ENCODE data around the gene SUGCT. TPM values are rescaled to one million over a fixed set of nuclear protein-coding genes. Genes with fewer than 3 reads are reported as not detected.

SUGCT gene
- total and polyA plus RNA-seq, 2 of the 13 experiments (the other 11 are each of a cell fraction or from before 2014, with no cell fraction given) = 10.1 to 22.2 TPM

DNA sequence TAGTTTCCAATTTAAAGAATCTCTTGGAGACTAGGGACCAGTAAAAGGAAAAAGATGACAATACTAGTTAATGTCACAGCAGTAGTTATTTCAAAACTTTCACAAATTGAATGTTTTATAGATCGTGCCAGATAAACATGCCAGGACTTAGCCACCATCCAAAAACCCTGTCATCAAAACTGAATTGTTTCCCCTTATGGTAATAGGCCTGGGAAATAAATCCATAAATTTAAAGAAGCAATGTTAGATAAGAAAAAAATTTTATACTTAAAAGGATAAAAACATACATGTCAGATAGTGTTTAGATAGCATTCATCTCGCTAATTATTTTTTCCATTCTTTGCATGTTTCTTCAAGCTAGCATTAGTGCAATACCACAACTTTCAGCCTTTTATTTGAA lies 71.2 kb downstream of the SUGCT start:
- no peaks in the 10 kb centered on the region for H3K27me3 ChIP-seq (ENCODE audit: control insufficient read depth in 1 of 2, insufficient read depth in 2 of 2, low read length in 2 of 2)
- in situ Hi-C loops (cut with HindIII; ENCODE audit: extremely low pct_ligation_motif_present, low pct_unique_long_range_greater_than_20kb) = no loop called here
- 98% methylated on average over 2 of the region's 2 CpGs for WGBS (ENCODE audit: low lambda C conversion rate)
- TF ChIP-seq NFKBIZ (CRISPR knock-in tag; IDR thresholded peaks at IDR 0.05) (no peak), ETV6 (CRISPR knock-in tag; conservative IDR thresholded peaks at IDR 0.05) (no peak), WIZ (CRISPR knock-in tag; IDR thresholded peaks at IDR 0.05) (no peak), MTF1 (CRISPR knock-in tag; IDR thresholded peaks at IDR 0.05) (no peak), ZSCAN21 (CRISPR knock-in tag; IDR thresholded peaks at IDR 0.05; ENCODE audit: borderline replicate concordance) (no peak), NCOA5 (CRISPR knock-in tag; IDR thresholded peaks at IDR 0.05) (no peak), ZNF691 (CRISPR knock-in tag; IDR thresholded peaks at IDR 0.05; ENCODE audit: borderline replicate concordance, low read depth) (no peak), ZGPAT (CRISPR knock-in tag; IDR thresholded peaks at IDR 0.05) (no peak), E2F2 (CRISPR knock-in tag; IDR thresholded peaks at IDR 0.05; ENCODE audit: borderline replicate concordance) (no peak), ATF7 (IDR thresholded peaks at IDR 0.05) (no peak), ATF7 (CRISPR knock-in tag; IDR thresholded peaks at IDR 0.05) (no peak)
- TF ChIP-seq, protein P1, sequence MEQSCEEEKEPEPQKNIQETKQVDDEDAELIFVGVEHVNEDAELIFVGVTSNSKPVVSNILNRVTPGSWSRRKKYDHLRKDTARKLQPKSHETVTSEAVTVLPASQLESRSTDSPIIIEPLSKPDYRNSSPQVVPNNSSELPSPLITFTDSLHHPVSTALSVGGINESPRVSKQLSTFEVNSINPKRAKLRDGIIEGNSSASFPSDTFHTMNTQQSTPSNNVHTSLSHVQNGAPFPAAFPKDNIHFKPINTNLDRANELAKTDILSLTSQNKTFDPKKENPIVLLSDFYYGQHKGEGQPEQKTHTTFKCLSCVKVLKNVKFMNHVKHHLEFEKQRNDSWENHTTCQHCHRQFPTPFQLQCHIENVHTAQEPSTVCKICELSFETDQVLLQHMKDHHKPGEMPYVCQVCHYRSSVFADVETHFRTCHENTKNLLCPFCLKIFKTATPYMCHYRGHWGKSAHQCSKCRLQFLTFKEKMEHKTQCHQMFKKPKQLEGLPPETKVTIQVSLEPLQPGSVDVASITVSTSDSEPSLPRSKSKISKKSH (CRISPR knock-in tag; IDR thresholded peaks at IDR 0.05; ENCODE audit: borderline replicate concordance) = no peak
- no peaks in the 10 kb centered on the region for H3K36me3 ChIP-seq (replicated peaks in 1 of 2; ENCODE audit: control insufficient read depth in 1 of 2, insufficient read depth in 2 of 2, low read length in 2 of 2)
- no peak for DNase-seq (ENCODE audit: low spot score)
- H3K27ac ChIP-seq (ENCODE audit: extremely low read length, insufficient read depth, low read length) = no peak overlapping the region
- FAIRE-seq = no peak
- ATAC-seq = no peak
- POLR2A ChIA-PET = no interaction called here
- intact Hi-C loops (cut with micrococcal nuclease; ENCODE audit: unreplicated experiment) = no loop called here
- CTCF ChIA-PET (ENCODE audit: low intra/inter-chr PET ratio, low total read pairs) = no interaction called here
- no TSS peak for BruUV-seq (replicated peaks)
- H3K9ac ChIP-seq (ENCODE audit: insufficient read depth, low read depth, low read length) = no peak overlapping the region
- no peak overlapping the region for H3K4me2 ChIP-seq (ENCODE audit: low read depth, low read length)
- no peak overlapping the region for H2AFZ ChIP-seq (ENCODE audit: low read length)
- H3K4me1 ChIP-seq (ENCODE audit: insufficient read depth, low read length) = no peaks in the 10 kb centered on the region
- H4K20me1 ChIP-seq (ENCODE audit: insufficient read depth, low read length) = no peaks in the 10 kb centered on the region
- H3K4me3 ChIP-seq (replicated peaks in 1 of 3; ENCODE audit: insufficient read depth in 1 of 3, low read depth in 2 of 3, low read length in 3 of 3) = no peak overlapping the region
- no peaks in the 10 kb centered on the region for H3K79me2 ChIP-seq (ENCODE audit: insufficient read depth, low read length)
- H3K9me3 ChIP-seq (ENCODE audit: low read length) = no peaks in the 10 kb centered on the region
